ENCODE data around the gene EYS.

Gene EYS

DNA sequence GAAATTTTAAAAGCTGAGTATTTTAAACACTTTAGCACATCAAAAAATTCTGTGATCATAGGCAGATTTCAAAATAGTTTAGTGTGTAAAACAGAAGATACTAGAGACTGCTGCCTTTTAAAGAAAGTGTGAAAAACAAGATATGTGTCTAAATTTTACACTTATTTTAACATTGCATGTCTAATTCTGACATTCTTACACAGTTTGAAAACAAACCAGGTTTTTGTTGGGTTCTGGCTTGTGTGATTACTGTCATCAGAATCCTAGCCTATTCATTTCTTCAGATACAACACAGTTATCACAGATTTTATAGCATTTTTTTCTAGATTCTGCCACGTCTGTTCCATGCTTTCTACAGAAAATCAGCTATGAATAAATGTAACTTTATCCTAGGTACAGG lies 257.1 kb downstream of the EYS start:
- H3K27me3 Mint-ChIP-seq (ENCODE audit: low read depth) = peaks cover 3% of the 10 kb centered on the region
- H3K4me3 Mint-ChIP-seq = no peak overlapping the region
- H3K9me3 Mint-ChIP-seq = no peaks in the 10 kb centered on the region
- H3K36me3 Mint-ChIP-seq (ENCODE audit: low read depth) = no peaks in the 10 kb centered on the region
- TF ChIP-seq, protein P1, sequence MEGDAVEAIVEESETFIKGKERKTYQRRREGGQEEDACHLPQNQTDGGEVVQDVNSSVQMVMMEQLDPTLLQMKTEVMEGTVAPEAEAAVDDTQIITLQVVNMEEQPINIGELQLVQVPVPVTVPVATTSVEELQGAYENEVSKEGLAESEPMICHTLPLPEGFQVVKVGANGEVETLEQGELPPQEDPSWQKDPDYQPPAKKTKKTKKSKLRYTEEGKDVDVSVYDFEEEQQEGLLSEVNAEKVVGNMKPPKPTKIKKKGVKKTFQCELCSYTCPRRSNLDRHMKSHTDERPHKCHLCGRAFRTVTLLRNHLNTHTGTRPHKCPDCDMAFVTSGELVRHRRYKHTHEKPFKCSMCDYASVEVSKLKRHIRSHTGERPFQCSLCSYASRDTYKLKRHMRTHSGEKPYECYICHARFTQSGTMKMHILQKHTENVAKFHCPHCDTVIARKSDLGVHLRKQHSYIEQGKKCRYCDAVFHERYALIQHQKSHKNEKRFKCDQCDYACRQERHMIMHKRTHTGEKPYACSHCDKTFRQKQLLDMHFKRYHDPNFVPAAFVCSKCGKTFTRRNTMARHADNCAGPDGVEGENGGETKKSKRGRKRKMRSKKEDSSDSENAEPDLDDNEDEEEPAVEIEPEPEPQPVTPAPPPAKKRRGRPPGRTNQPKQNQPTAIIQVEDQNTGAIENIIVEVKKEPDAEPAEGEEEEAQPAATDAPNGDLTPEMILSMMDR (IDR thresholded peaks at IDR 0.05; ENCODE audit: unreplicated experiment in 3 of 3) = no peak
- no peak overlapping the region for H3K27ac Mint-ChIP-seq
- no peaks in the 10 kb centered on the region for H3K4me1 Mint-ChIP-seq

DNA sequence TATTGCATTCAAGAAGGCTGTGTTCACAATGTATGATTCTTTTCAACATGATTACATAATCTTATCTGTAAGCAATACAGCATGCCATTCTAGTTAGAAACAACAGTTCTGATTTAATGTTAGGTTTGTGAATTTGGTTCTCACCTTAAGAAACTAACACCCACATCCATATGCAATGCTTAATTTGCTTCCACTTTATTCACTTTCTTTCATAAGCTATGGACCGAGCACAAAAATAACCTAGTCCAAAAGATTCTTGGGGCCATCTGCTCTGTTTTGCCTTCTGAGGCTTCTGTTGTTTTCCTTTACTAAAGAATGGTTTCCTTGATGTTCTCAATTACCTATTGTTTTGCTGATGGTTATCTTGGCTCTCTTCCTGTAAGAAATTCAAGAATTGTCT lies 258.2 kb downstream of the EYS start:
- H3K4me3 Mint-ChIP-seq = no peak overlapping the region
- H3K27ac Mint-ChIP-seq = no peak overlapping the region
- H3K27me3 Mint-ChIP-seq (ENCODE audit: low read depth) = peaks cover 3% of the 10 kb centered on the region
- TF ChIP-seq, protein P1 (IDR thresholded peaks at IDR 0.05; ENCODE audit: unreplicated experiment in 3 of 3) = no peak
- no peaks in the 10 kb centered on the region for H3K9me3 Mint-ChIP-seq
- no peaks in the 10 kb centered on the region for H3K4me1 Mint-ChIP-seq
- no peaks in the 10 kb centered on the region for H3K36me3 Mint-ChIP-seq (ENCODE audit: low read depth)

DNA sequence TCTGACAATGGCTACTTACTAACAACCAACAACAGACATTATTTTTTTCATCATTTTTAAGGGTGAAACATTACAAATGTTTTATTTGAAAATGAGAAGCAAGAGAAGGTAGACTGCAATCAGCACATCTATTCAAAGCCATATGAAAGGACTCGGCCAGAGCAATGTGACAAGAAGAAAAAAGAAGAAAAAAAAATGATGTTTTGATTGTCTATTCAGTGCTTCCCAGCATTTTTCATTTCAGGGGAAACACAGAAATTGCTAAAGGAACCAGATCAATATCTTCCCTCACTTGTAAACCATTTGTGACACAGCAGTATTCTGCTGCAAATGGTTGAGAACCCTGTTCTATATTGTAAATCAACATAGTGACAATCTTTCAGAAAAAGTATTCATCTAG lies 270.7 kb downstream of the EYS start:
- Mint-ChIP-seq H3K4me1 (no peaks in the 10 kb centered on the region), H3K27me3 (ENCODE audit: low read depth) (no peaks in the 10 kb centered on the region), H3K4me3 (no peak overlapping the region), H3K36me3 (ENCODE audit: low read depth) (no peaks in the 10 kb centered on the region), H3K9me3 (no peaks in the 10 kb centered on the region), H3K27ac (no peak overlapping the region)
- TF ChIP-seq, protein P1 (IDR thresholded peaks at IDR 0.05; ENCODE audit: unreplicated experiment in 3 of 3) = no peak

DNA sequence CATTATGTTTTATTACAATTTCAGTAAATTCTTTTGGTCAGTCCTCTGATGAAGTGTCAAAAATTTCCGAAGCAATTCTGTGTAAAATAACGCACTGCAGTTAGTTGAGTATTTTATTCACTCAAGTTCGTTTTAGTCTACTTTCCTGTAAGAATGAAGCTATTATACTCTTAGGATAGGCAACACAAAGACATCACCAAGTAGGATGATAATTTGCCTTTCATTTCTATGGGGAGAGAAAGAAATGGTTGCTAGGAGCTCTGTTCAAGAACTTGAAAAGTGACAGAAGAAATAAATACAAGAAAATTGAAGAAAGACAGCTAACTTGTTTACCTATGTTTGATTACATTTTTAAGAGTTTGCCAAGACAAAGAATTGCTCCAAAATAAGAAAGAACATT lies 290.4 kb downstream of the EYS start:
- H3K4me1 Mint-ChIP-seq = no peaks in the 10 kb centered on the region
- no peaks in the 10 kb centered on the region for H3K27me3 Mint-ChIP-seq (ENCODE audit: low read depth)
- H3K9me3 Mint-ChIP-seq = no peaks in the 10 kb centered on the region
- no peak overlapping the region for H3K4me3 Mint-ChIP-seq
- no peaks in the 10 kb centered on the region for H3K36me3 Mint-ChIP-seq (ENCODE audit: low read depth)
- no peak overlapping the region for H3K27ac Mint-ChIP-seq
- TF ChIP-seq, protein P1 (IDR thresholded peaks at IDR 0.05; ENCODE audit: unreplicated experiment in 3 of 3) = no peak

DNA sequence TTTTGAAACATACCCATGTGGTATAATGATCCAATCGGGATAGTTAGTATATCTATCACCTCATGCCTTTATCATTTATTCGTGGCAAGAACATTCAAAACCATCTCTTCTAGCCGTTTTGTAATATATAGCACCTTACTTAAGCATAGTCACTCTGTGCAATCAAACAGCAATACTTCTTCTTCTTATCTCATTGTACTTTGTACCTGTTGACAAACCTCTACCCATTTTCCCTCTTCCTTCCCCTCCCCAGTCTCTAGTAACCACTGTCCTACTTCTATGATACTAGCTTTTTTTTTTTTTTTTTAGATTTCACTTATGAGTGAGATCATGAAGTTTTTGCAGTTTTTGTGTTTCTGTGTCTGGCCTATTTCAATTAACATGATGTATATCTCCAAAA lies 296.7 kb downstream of the EYS start:
- Mint-ChIP-seq H3K9me3 (no peaks in the 10 kb centered on the region), H3K27me3 (ENCODE audit: low read depth) (no peaks in the 10 kb centered on the region), H3K27ac (no peak overlapping the region), H3K4me1 (no peaks in the 10 kb centered on the region), H3K4me3 (no peak overlapping the region), H3K36me3 (ENCODE audit: low read depth) (no peaks in the 10 kb centered on the region)
- TF ChIP-seq, protein P1 (IDR thresholded peaks at IDR 0.05; ENCODE audit: unreplicated experiment in 3 of 3) = no peak

DNA sequence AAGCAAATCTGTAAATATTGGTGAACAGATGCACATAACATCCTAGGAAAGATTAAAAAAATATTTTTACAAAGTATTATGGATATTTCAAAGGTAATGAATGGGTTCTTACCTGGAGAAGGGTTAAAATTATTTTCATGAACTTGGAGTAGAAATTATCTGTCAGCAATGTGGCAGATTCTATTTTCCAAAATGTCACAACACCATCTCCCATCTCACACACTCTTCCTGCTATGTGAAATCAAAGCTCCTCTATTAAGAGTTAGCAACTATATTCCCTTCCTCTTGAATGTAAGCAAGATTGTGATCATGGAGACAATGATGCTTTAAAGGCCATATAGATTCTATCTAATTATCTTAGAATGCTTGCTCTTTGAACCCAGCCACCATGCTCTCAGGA lies 304.5 kb downstream of the EYS start:
- H3K27me3 Mint-ChIP-seq (ENCODE audit: low read depth) = no peaks in the 10 kb centered on the region
- H3K9me3 Mint-ChIP-seq = peaks cover 2% of the 10 kb centered on the region

More for the DNA sequence above, 304.5 kb downstream of the EYS start:
- Mint-ChIP-seq H3K4me3 (no peak overlapping the region), H3K36me3 (ENCODE audit: low read depth) (no peaks in the 10 kb centered on the region), H3K27ac (no peak overlapping the region), H3K4me1 (no peaks in the 10 kb centered on the region)
- TF ChIP-seq, protein P1 (IDR thresholded peaks at IDR 0.05; ENCODE audit: unreplicated experiment in 3 of 3) = no peak

All from nephron (organoid).